Endodermal cell (in vitro differentiated cells): Measurements from ENCODE around the gene TNFRSF8. TPM values are rescaled to one million over a fixed set of nuclear protein-coding genes. Genes with fewer than 3 reads are reported as not detected.

Experiments used
- DNase-seq: peaks from one replicate; pipeline ENCODE4 v3.0.0-alpha.2; 2017
- H3K27ac ChIP-seq: 2 replicates; pipeline ENCODE4 v1.5.1; 2013; ENCODE audit warnings: mild to moderate bottlenecking, low read depth, low read length, moderate library complexity
- H3K27me3 ChIP-seq: 2 replicates; pipeline ENCODE4 v1.6.1; 2013; ENCODE audit warnings: mild to moderate bottlenecking, low read length, moderate library complexity; ENCODE audit not compliant: insufficient read depth, control insufficient read depth, poor library complexity, severe bottlenecking
- H3K36me3 ChIP-seq: 2 replicates; pipeline ENCODE4 v1.7.0; 2013; ENCODE audit warnings: mild to moderate bottlenecking, low read length, moderate library complexity; ENCODE audit not compliant: control insufficient read depth, insufficient read depth
- H3K4me1 ChIP-seq: one replicate; pipeline ENCODE4 v1.7.0; 2013; ENCODE audit warnings: low read length; ENCODE audit not compliant: control insufficient read depth, insufficient read depth
- H3K4me3 ChIP-seq: 2 replicates; pipeline ENCODE4 v1.5.1; 2013; ENCODE audit warnings: mild to moderate bottlenecking, low read length, moderate library complexity
- H3K9ac ChIP-seq: 2 replicates; pipeline ENCODE4 v1.6.1; 2013; ENCODE audit warnings: mild to moderate bottlenecking, low read length, moderate library complexity; ENCODE audit not compliant: poor library complexity, severe bottlenecking; ENCODE audit errors: extremely low read depth
- H3K9me3 ChIP-seq: 2 replicates; pipeline ENCODE4 v1.6.1; 2013; ENCODE audit warnings: mild to moderate bottlenecking, low read length, moderate library complexity; ENCODE audit not compliant: control insufficient read depth
- H3K27ac Mint-ChIP-seq: 2 replicates; pipeline ENCODE4 v1.8.0; 2020; ENCODE audit warnings: mixed read lengths
- H3K27me3 Mint-ChIP-seq: 2 replicates; pipeline ENCODE4 v1.8.0; 2021; ENCODE audit warnings: mild to moderate bottlenecking, mixed read lengths; ENCODE audit not compliant: insufficient read depth
- H3K36me3 Mint-ChIP-seq: 2 replicates; pipeline ENCODE4 v1.8.0; 2020; ENCODE audit warnings: low read depth, mixed read lengths
- H3K4me1 Mint-ChIP-seq: 2 replicates; pipeline ENCODE4 v1.8.0; 2020; ENCODE audit warnings: mixed read lengths
- H3K4me3 Mint-ChIP-seq: 2 replicates; pipeline ENCODE4 v1.8.0; 2020; ENCODE audit warnings: mild to moderate bottlenecking, moderate library complexity, mixed read lengths
- H3K9me3 Mint-ChIP-seq: 2 replicates; pipeline ENCODE4 v1.8.0; 2020; ENCODE audit warnings: mild to moderate bottlenecking, mixed read lengths
- WGBS, 2 experiments: methylation state at CpG; one replicate each; pipeline versions ENCODE4 v1.1.5 to v1.1.7; 2013; ENCODE audit warnings: missing lambda C conversion rate in 2 of 2, mixed read lengths in 1 of 2; ENCODE audit not compliant: insufficient coverage in 1 of 2, insufficient read length in 1 of 2; 5-methylcytosine and 5-hydroxymethylcytosine counted together
- total RNA-seq, 2 donors: library from RNA; stranded (reverse); fragmentation: NEBNext Ultra II Directional in 1 of 2; extraction: Animal tissue kit (Norgen Biotek cat#: 25700) in 1 of 2; gene quantifications; 2 replicates in 1 of 2; 3 replicates in 1 of 2; pipeline ENCODE4 v1.2.1, GENCODE V29; 2021
- TF ChIP-seq, protein P1 (sequence below): fragments of 200-600 bp; sonication (generic); conservative IDR thresholded peaks from 2 replicates; pipeline ENCODE4 v1.5.0; 2021; ENCODE audit warnings: antibody characterized with exemption, mild to moderate bottlenecking

TNFRSF8 gene
- total RNA-seq, 2 donors from 2014 or later, result 0.69 to 2.3 TPM

DNA sequence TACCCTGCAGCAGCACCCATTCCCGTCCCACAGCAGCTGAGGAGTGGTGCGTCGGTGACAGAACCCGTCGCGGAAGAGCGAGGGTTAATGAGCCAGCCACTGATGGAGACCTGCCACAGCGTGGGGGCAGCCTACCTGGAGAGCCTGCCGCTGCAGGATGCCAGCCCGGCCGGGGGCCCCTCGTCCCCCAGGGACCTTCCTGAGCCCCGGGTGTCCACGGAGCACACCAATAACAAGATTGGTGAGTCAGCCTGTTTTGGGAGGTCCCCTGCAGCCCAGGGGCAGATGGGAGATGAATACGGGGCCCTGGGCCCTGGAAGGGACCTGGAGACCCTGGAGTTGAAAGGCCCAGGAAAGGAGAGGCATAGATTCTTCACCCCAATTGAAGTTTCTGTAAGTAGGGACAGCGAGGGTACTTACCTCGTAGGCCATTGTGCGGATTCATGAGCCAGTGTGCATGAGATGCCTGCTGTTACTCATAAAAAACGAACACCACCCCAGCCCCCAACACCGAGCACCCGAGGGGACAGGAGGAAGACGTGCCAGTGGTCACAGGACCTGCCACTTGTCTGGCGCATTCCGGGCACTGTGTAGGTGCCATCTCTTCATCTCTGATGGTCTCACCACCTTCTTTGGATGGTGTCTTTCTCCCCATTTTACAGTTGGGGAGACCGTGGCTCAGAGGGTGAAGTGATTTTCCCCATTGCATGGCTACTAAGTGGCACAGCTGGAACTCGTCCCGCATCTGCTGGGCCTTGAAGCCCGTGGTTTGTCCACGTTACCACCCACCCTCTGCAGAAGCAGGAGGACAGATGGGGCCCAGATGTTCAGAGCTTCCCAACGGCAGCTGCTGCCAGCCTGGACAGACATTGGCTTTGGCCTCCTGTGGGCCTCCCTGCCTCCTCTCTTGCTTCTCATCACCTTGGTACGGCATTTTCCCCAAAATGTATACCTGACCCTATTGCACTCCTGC, 75.4 kb downstream of the TNFRSF8 start:
- DNase-seq, result peak; percentile 39
- Histone ChIP-seq H3K36me3 (no peaks in the 10 kb centered on the region), H3K4me1 (no peaks in the 10 kb centered on the region), H3K27me3 (no peaks in the 10 kb centered on the region), H3K9me3 (no peaks in the 10 kb centered on the region), H3K4me3 (no peak overlapping the region), H3K9ac (no peak overlapping the region), H3K27ac (no peak overlapping the region)
- peaks cover 1% of the 10 kb centered on the region for H3K4me1 Mint-ChIP-seq
- 90 to 91% methylated on average over 24 to 31 of the region's 31 CpGs for WGBS, 2 experiments
- TF ChIP-seq, protein P1, sequence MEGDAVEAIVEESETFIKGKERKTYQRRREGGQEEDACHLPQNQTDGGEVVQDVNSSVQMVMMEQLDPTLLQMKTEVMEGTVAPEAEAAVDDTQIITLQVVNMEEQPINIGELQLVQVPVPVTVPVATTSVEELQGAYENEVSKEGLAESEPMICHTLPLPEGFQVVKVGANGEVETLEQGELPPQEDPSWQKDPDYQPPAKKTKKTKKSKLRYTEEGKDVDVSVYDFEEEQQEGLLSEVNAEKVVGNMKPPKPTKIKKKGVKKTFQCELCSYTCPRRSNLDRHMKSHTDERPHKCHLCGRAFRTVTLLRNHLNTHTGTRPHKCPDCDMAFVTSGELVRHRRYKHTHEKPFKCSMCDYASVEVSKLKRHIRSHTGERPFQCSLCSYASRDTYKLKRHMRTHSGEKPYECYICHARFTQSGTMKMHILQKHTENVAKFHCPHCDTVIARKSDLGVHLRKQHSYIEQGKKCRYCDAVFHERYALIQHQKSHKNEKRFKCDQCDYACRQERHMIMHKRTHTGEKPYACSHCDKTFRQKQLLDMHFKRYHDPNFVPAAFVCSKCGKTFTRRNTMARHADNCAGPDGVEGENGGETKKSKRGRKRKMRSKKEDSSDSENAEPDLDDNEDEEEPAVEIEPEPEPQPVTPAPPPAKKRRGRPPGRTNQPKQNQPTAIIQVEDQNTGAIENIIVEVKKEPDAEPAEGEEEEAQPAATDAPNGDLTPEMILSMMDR, result no peak
- no peaks in the 10 kb centered on the region for H3K36me3 Mint-ChIP-seq
- H3K9me3 Mint-ChIP-seq, result no peaks in the 10 kb centered on the region
- no peak overlapping the region for H3K4me3 Mint-ChIP-seq
- no peak overlapping the region for H3K27ac Mint-ChIP-seq
- H3K27me3 Mint-ChIP-seq, result no peaks in the 10 kb centered on the region

DNA sequence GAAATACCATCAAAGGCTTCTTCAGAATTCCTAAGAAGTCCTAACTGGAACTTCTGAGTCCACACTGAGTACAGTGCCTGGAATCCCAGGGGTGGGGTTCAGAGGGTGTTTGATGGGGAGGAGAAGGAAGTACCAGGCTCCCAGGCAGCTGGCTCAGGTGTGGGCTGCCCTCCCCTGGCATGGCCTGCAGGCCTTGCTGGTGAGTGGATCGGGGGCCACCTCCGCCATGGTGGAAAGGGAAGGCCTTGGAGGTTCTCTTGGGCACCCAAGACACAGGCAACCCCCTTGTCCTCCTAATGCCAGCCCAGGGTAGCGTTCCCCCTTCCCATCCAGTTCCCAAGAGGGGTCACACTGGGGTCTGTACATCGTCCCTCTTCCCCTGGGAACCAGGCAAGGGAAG, 76.9 kb downstream of the TNFRSF8 start:
- TF ChIP-seq, protein P1, result no peak
- WGBS, 2 experiments, result 87% methylated on average over 4 of the region's 4 CpGs; no CpG with 5 or more reads in 1 of the 2 experiments

GRCh38 chr1:12140515-12141162, 77.5 kb downstream of the TNFRSF8 start:
- Mint-ChIP-seq H3K4me1 (peaks cover 3% of the 10 kb centered on the region), H3K27ac (no peak overlapping the region), H3K4me3 (no peak overlapping the region), H3K36me3 (no peaks in the 10 kb centered on the region), H3K27me3 (no peaks in the 10 kb centered on the region), H3K9me3 (no peaks in the 10 kb centered on the region)
- no peak overlapping the region for H3K4me3 ChIP-seq
- no peaks in the 10 kb centered on the region for H3K9me3 ChIP-seq
- no peaks in the 10 kb centered on the region for H3K27me3 ChIP-seq
- no peaks in the 10 kb centered on the region for H3K4me1 ChIP-seq
- 92 to 93% methylated on average over 6 to 12 of the region's 12 CpGs for WGBS, 2 experiments
- no peak overlapping the region for H3K9ac ChIP-seq
- H3K36me3 ChIP-seq, result no peaks in the 10 kb centered on the region
- TF ChIP-seq, protein P1, result no peak
- DNase-seq, result no peak
- H3K27ac ChIP-seq, result no peak overlapping the region

More for the DNA sequence above, 76.9 kb downstream of the TNFRSF8 start:
- H3K9ac ChIP-seq, result no peak overlapping the region
- Mint-ChIP-seq H3K4me1 (peaks cover 3% of the 10 kb centered on the region), H3K4me3 (no peak overlapping the region), H3K27me3 (no peaks in the 10 kb centered on the region), H3K36me3 (no peaks in the 10 kb centered on the region), H3K27ac (no peak overlapping the region), H3K9me3 (no peaks in the 10 kb centered on the region)
- no peak overlapping the region for H3K4me3 ChIP-seq
- H3K9me3 ChIP-seq, result no peaks in the 10 kb centered on the region
- no peaks in the 10 kb centered on the region for H3K4me1 ChIP-seq
- DNase-seq, result peak; percentile 37
- no peaks in the 10 kb centered on the region for H3K36me3 ChIP-seq
- H3K27ac ChIP-seq, result no peak overlapping the region
- no peaks in the 10 kb centered on the region for H3K27me3 ChIP-seq
